Measurements from ENCODE around the gene ZBTB32.

DNA sequence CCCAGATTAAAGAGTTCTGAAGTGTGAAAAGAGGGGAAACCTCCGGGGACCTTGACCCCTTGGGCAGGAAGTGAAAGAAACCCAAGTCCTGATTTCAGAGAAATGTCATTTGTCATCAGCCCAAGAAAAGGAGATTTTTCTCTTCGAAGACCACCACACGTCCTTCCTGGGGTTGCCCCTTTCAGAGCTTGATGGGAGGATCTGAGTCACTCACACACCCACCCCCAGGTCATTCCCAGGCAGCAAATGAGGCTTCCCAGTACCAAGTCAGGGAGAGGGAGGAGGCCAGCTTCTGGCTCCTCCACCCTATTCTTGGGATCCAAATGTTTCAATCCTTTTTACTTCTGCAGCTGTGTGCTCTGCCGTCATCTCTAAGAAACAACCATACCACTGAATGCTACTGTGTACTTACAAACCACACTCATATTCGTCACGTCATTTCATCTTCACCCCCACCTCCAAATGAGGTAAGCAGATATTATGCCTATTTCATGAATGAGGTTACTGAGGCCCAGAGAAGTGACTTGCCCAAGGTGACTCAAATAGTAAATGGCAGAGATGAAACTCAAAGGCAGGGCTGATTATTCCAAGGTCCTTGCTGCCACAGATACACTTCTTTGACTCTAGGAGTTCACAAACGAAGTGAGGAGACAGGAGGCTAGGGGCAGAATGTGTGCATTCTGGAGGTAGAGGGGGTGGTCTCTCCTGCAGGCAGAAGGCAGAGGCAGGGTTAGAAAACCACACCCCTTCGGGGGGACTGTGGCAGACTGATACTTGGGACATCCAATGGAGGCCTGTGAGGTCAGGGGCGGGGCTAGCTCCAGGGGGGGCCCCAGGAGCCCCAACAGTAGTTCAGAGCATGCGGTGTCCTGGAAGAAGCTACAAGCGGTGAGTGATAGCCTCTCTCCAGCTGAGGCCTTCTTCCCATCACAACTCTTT, 8.5 kb downstream of the ZBTB32 start:
- no peak for TF ChIP-seq POLR2A (IDR thresholded peaks at IDR 0.05)
- TF ChIP-seq, protein P1, sequence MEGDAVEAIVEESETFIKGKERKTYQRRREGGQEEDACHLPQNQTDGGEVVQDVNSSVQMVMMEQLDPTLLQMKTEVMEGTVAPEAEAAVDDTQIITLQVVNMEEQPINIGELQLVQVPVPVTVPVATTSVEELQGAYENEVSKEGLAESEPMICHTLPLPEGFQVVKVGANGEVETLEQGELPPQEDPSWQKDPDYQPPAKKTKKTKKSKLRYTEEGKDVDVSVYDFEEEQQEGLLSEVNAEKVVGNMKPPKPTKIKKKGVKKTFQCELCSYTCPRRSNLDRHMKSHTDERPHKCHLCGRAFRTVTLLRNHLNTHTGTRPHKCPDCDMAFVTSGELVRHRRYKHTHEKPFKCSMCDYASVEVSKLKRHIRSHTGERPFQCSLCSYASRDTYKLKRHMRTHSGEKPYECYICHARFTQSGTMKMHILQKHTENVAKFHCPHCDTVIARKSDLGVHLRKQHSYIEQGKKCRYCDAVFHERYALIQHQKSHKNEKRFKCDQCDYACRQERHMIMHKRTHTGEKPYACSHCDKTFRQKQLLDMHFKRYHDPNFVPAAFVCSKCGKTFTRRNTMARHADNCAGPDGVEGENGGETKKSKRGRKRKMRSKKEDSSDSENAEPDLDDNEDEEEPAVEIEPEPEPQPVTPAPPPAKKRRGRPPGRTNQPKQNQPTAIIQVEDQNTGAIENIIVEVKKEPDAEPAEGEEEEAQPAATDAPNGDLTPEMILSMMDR (IDR thresholded peaks at IDR 0.05) = no peak

Measured in breast epithelium (tissue), 3 donors.